Measurements from ENCODE around the gene UQCC5. TPM values are rescaled to one million over a fixed set of nuclear protein-coding genes. Genes with fewer than 3 reads are reported as not detected.

The UQCC5 gene, protein sequence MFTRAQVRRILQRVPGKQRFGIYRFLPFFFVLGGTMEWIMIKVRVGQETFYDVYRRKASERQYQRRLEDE
- total RNA-seq, result 4.6 TPM

DNA sequence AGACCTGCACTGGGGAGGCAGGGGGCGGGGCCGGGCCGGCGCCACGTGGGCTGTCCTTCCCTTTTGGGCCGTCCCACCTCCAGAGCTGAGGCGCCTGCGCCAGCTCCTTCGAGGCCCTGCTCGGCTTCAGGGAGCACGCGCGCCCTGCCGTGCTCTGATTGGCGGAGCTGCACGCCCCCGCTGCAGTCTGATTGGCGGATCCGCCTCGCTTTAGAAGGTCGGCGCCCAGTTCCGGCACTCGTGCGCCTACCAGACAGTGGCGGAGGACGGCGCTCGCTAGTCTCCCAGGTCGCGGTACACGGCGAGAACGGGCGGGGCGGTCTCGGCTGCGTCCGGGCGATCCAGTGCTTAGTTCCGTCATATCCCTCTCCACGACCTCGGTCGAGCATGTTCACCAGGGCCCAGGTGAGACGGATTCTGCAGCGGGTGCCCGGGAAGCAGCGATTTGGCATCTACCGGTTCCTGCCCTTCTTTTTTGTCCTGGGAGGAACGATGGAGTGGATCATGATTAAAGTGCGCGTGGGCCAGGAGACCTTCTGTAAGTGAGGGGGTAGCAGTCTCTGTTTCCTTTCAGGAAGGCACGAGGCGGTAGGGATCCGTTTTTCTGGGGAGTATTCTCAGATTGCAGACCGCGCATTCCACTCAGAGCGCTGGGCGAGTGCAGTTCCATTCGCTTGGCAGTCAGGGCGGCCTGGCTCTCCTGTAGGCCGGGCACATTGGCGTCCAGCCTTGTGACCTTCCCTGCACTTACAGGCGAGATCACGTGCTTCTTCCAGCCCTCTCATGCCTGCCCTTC is at the start of gene UQCC5:
UQCC5 (plus strand) TSS at position 237 of the 796 bp plus-strand sequence; CDS start at position 388, 151 bp downstream.

DNA sequence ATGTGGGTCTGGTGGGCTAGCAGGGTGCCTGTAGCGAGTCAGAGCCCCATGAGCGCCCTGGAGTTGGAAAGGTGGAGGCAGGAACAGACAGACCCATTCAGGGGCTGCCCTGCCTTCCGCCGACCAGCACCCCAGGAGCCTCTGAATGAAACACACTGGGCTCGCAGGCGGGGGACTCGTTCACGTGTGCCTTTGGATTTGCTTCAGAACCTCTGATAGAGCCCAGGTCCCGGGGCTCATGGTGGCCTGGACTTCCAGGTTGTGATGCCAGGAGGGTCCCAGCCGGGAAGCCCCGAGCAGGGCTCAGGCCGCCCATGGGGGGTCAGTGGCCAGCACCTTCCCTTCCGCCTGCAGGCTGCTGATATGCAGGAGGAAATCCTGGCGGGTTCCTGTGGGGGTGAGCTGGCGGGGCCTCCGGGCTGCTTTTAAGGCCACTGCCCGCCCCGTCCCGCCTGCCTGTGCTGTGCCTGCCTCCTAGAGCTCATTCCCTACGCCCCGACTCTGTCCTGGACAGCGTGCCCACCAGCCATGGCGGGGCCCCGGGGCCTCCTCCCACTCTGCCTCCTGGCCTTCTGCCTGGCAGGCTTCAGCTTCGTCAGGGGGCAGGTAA is 41.4 kb upstream of the UQCC5 start, which contains the start of gene STAB1:
STAB1 (plus strand) TSS at position 453 of the 610 bp plus-strand sequence; CDS start at position 529, 76 bp downstream.

DNA sequence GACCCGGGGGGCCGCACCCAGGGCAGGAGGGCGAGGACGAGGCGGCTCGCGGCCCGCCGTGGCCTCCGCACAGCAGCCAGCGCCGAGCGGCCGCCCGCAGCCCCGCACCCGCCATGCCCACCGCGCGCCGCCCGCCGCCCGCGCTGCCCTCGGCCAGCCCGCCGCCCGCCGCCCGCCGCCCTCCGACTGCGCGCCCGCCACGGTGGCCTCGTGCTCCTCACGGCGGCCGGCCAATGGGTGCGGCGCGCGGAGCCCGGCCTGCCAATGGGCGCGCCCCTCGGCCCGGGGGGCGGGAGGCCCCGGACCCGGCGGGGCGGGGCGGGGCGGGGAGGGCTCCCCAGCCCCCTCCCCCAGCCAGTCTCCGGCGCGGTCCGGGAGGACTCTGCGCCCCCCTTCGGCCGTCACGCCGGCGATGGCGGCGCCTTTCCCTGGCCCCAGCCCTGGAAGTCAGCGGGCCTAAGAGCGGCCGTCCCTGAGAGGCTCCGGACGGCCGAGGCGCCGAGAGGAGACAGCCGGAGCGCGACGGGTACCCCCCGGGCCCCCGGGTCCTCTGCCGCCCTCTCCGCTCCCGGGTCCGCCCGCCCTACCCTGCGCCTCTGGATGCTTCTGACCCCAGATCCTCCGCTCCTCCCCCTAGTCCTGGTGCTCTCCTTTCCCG is 2.7 kb upstream of the UQCC5 start, which contains the start of gene NT5DC2:
NT5DC2 (minus strand) TSS at position 235 of the 658 bp plus-strand sequence; CDS start at position 115, 120 bp downstream.

Small RNAs within 50 kb of the gene (small RNA-seq; reads per million reads assigned to genes)
- gene RNU6-856P (not detected), gene RNU6ATAC16P (not detected)

Other genes with a start within 250 kb of the UQCC5 start
- gene GLYCTK, start 248.8 kb upstream of the UQCC5 start, total RNA-seq, result 2.3 TPM
- 2.5 TPM for gene DNAH1, start 220.3 kb upstream of the UQCC5 start, total RNA-seq
- 81.2 TPM for gene BAP1, start 126.6 kb upstream of the UQCC5 start, total RNA-seq
- gene PHF7, start 125.9 kb upstream of the UQCC5 start, total RNA-seq, result 6.9 TPM
- gene SEMA3G, start 91.5 kb upstream of the UQCC5 start, total RNA-seq, result 4.4 TPM
- not detected for gene TNNC1, start 82.6 kb upstream of the UQCC5 start, total RNA-seq
- 103 TPM for gene NISCH, start 81.0 kb upstream of the UQCC5 start, total RNA-seq
- gene STAB1, start 41.3 kb upstream of the UQCC5 start, total RNA-seq, result 16.8 TPM
- gene NT5DC2, start 2.7 kb upstream of the UQCC5 start, total RNA-seq, result 55.4 TPM
- gene PBRM1, start 149.3 kb downstream of the UQCC5 start, total RNA-seq, result 171 TPM
- 53.3 TPM for gene GNL3, start 149.4 kb downstream of the UQCC5 start, total RNA-seq
- 74.3 TPM for gene GLT8D1, start 169.2 kb downstream of the UQCC5 start, total RNA-seq
- gene SPCS1, start 169.5 kb downstream of the UQCC5 start, total RNA-seq, result 62.5 TPM
- 55.1 TPM for gene NEK4, start 234.3 kb downstream of the UQCC5 start, total RNA-seq
- gene ITIH1, start 241.0 kb downstream of the UQCC5 start, total RNA-seq, result not detected

Measured in diencephalon (tissue), 1 donor.